Ovary (tissue), 10 donors: ENCODE measurements around the gene ZNF236. TPM values are rescaled to one million over a fixed set of nuclear protein-coding genes. Genes with fewer than 3 reads are reported as not detected.
"Not testable (repeated sequence)": the region's sequence is repeated elsewhere in the genome, so short reads cannot be mapped to it uniquely, and the experiment has no call there.

ENCODE experiments used
- DNase-seq, 5 donors: peaks; one replicate each; pipeline ENCODE4 v3.0.0-alpha.2; 2019 to 2020
- H3K27ac ChIP-seq, 2 donors: fragments of 200-600 bp; one replicate each; pipeline versions ENCODE4 v1.5.1 to v1.8.0; 2019 to 2022
- H3K27me3 ChIP-seq: fragments of 200-600 bp; one replicate; pipeline ENCODE4 v1.8.0; 2022
- H3K36me3 ChIP-seq: fragments of 200-600 bp; sonication (generic); one replicate; pipeline ENCODE4 v1.5.1; 2019
- H3K4me1 ChIP-seq: one replicate; pipeline ENCODE4 v1.8.1; 2013; ENCODE audit warnings: mild to moderate bottlenecking, moderate library complexity; ENCODE audit not compliant: insufficient read depth
- H3K4me3 ChIP-seq: fragments of 200-600 bp; sonication (generic); one replicate; pipeline ENCODE4 v1.5.1; 2017
- H3K9me3 ChIP-seq, 2 donors: fragments of 200-600 bp in 1 of 2; sonication (generic) in 1 of 2; one replicate each; pipeline versions ENCODE4 v1.5.1 to v1.8.1; 2013 to 2019; ENCODE audit warnings: mild to moderate bottlenecking in 1 of 2, moderate library complexity in 1 of 2
- EP300 ChIP-seq: sonication (generic); formaldehyde crosslinking; IDR thresholded peaks from one replicate; pipeline ENCODE4 v1.6.1; 2017; ENCODE audit warnings: antibody characterized with exemption
- POLR2A ChIP-seq: fragments of 450-650 bp; IDR thresholded peaks from one replicate; pipeline ENCODE4 v1.6.1; 2017; ENCODE audit warnings: antibody characterized with exemption, mild to moderate bottlenecking, moderate library complexity
- WGBS, 3 donors: extraction: QIAGEN DNeasy Blood & Tissue Kit in 1 of 3; methylation state at CpG; one replicate each; pipeline versions ENCODE4 v1.1.5 to v1.1.7; 2013 to 2017; 5-methylcytosine and 5-hydroxymethylcytosine counted together
- intact Hi-C, 4 donors: fragments of 100-400 bp; cut with DNase I; formaldehyde crosslinking; loops; one replicate each; pipeline versions ENCODE4 v1.11.0 to v1.15.1; 2022 to 2023
- long read RNA-seq, 3 donors: library from polyadenylated mRNA in 2 of 3; unstranded in 2 of 3; transcript quantifications; one replicate each; pipeline ENCODE4 v2.0.0 and lab custom pipeline, GENCODE V29; 2021 to 2026
- polyA plus RNA-seq, 2 donors: library from polyadenylated mRNA; stranded (reverse); fragments of 200-250 nt in 1 of 2; fragments of 350-450 nt in 1 of 2; fragmentation: Illumina TruSeq in 1 of 2; extraction: RNeasy Lipid Tissue Mini Kit (QIAGEN cat#74804) in 1 of 2; gene quantifications; one replicate each; pipeline ENCODE4 v1.2.3, GENCODE V29; 2013 to 2014
- total RNA-seq, 7 donors: library from RNA; depleted of rRNA in 2 of 7; stranded (reverse); fragments of >200 nt in 2 of 7; fragmentation: NEBNext Ultra II Directional in 3 of 7; extraction: Animal tissue kit (Norgen Biotek cat#: 25700) in 3 of 7; gene quantifications; one replicate each; pipeline versions ENCODE4 v1.1.0 to v1.2.4, GENCODE V29; 2016 to 2023
- TF ChIP-seq, protein P1 (sequence below), 3 donors: fragments of 450-650 bp in 2 of 3; fragments of 200-600 bp in 1 of 3; IDR thresholded peaks; one replicate each; pipeline versions ENCODE4 v1.5.1 to v1.8.0; 2016 to 2022; ENCODE audit warnings: antibody characterized with exemption in 3 of 3, mild to moderate bottlenecking in 1 of 3
- donor health status: DM: no; HTN: no; CAD: no; lungs with moderate emphysema.
- donor health status: DM: no; HTN: no; CAD: no.
- donor health status: Bipolar disorder and iron deficiency.
- donor health status: DM: yes; HTN: yes; CAD: no.
- donor health status: DM: no; HTN: no; CAD: no.
- donor health status: DM: yes; HTN: yes; CAD: no.

Gene ZNF236
- total RNA-seq (10 to 100 TPM; 15.4 to 30.3 (median 24.4) TPM), polyA plus RNA-seq (1 to 10 TPM; 3.9 to 4.3 TPM)
- long read RNA-seq, donor 1, partial matches to known transcripts = 15 of 23 reads
- long read RNA-seq, donor 1, other reads (novel, unspliced or antisense) = 8 of 23 reads
- long read RNA-seq, donor 2 = 0 reads
- long read RNA-seq, donor 3, full-length matches to known transcripts = 1 of 6 reads
- long read RNA-seq, donor 3, partial matches to known transcripts = 2 of 6 reads
- long read RNA-seq, donor 3, other reads (novel, unspliced or antisense) = 3 of 6 reads

GRCh38 chr18:76822506-76823160 lies at the start of gene ZNF236:
Gene ZNF236, plus strand, starts transcription at chr18:76822557. Its CDS starts 51 bp downstream, at chr18:76822608.
- intact Hi-C loops = loop anchor here in 1 of 4 donors (10.0 kb wide), 1 partner anchor 282 kb away; no protein-coding TSS in a partner anchor
- Histone ChIP-seq H3K9me3 (no peaks in the 10 kb centered on the region), H3K27ac (peak within 1 kb of the TSS; percentile 94 to 97), H3K4me1 (peaks cover 16% of the 10 kb centered on the region), H3K27me3 (no peaks in the 10 kb centered on the region), H3K36me3 (no peaks in the 10 kb centered on the region), H3K4me3 (peak within 1 kb of the TSS; percentile 92)
- 0 to 1% (median 0%) methylated on average over 6 to 113 of the region's 113 CpGs for WGBS, 3 donors
- TF ChIP-seq EP300 = no peak
- TF ChIP-seq, protein P1, sequence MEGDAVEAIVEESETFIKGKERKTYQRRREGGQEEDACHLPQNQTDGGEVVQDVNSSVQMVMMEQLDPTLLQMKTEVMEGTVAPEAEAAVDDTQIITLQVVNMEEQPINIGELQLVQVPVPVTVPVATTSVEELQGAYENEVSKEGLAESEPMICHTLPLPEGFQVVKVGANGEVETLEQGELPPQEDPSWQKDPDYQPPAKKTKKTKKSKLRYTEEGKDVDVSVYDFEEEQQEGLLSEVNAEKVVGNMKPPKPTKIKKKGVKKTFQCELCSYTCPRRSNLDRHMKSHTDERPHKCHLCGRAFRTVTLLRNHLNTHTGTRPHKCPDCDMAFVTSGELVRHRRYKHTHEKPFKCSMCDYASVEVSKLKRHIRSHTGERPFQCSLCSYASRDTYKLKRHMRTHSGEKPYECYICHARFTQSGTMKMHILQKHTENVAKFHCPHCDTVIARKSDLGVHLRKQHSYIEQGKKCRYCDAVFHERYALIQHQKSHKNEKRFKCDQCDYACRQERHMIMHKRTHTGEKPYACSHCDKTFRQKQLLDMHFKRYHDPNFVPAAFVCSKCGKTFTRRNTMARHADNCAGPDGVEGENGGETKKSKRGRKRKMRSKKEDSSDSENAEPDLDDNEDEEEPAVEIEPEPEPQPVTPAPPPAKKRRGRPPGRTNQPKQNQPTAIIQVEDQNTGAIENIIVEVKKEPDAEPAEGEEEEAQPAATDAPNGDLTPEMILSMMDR (IDR thresholded peaks at IDR 0.05) = no peak
- peak; percentile 79 for TF ChIP-seq POLR2A
- DNase-seq = peak; percentile 75 to 87 (median 81)

- no peaks in the 10 kb centered on the region for H3K36me3 ChIP-seq
- WGBS, 3 donors = 79 to 93% (median 81%) methylated on average over 8 of the region's 8 CpGs
- no peaks in the 10 kb centered on the region for H3K4me1 ChIP-seq
- TF ChIP-seq EP300 = no peak
- TF ChIP-seq, protein P1 (IDR thresholded peaks at IDR 0.05) = no peak
- no peak for TF ChIP-seq POLR2A
- DNase-seq = no peak
- intact Hi-C loops = no loop called here
- H3K27ac ChIP-seq = no peak overlapping the region
- no peak overlapping the region for H3K4me3 ChIP-seq
- H3K9me3 ChIP-seq = no peaks in the 10 kb centered on the region
- no peaks in the 10 kb centered on the region for H3K27me3 ChIP-seq
Measured at GRCh38 chr18:76772665-76773064, 49.7 kb upstream of the ZNF236 start.

DNA sequence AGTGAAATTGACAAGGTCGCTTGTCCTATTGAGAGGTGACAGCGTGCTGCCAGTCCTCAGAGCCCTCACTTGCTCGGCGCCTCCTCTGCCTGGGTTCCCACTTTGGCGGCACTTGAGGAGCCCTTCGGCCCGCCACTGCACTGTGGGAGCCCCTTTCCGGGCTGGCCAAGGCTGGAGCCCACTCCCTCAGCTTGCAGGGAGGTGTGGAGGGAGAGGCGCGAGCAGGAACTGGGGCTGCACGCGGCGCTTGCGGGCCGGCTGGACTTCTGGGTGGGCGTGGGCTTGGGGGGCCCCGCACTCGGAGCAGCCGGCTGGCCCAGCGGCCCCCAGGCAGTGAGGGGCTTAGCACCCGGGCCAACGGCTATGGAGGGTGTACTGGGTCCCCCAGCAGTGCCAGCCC lies 45.3 kb upstream of the ZNF236 start:
- H3K27me3 ChIP-seq, H3K4me1 ChIP-seq, H3K9me3 ChIP-seq, H3K4me3 ChIP-seq, intact Hi-C loops, DNase-seq, H3K27ac ChIP-seq, H3K36me3 ChIP-seq: not testable (repeated sequence)
- WGBS, 3 donors = 94 to 97% (median 96%) methylated on average over 7 to 22 of the region's 22 CpGs

GRCh38 chr18:76783786-76784484 lies 38.4 kb upstream of the ZNF236 start:
- Histone ChIP-seq H3K4me1 (no peaks in the 10 kb centered on the region), H3K27me3 (no peaks in the 10 kb centered on the region), H3K27ac (no peak overlapping the region), H3K9me3 (no peaks in the 10 kb centered on the region), H3K4me3 (no peak overlapping the region), H3K36me3 (no peaks in the 10 kb centered on the region)
- TF ChIP-seq POLR2A (no peak), EP300 (no peak)
- TF ChIP-seq, protein P1 (IDR thresholded peaks at IDR 0.05) = no peak
- WGBS, 3 donors = 92 to 93% (median 92%) methylated on average over 29 of the region's 29 CpGs
- intact Hi-C loops = no loop called here
- no peak for DNase-seq
